HUES48 (cell line): ENCODE results near the gene ZNF217.
"Not testable (repeated sequence)": the region's sequence is repeated elsewhere in the genome, so short reads cannot be mapped to it uniquely, and the experiment has no call there.

Experiments
- H3K27ac ChIP-seq: one replicate; pipeline ENCODE4 v1.7.0; 2013; ENCODE audit warnings: low read depth, low read length, inconsistent platforms
- H3K27me3 ChIP-seq: 2 replicates; pipeline ENCODE4 v1.6.1; 2013; ENCODE audit warnings: mild to moderate bottlenecking, low read length; ENCODE audit not compliant: control insufficient read depth, insufficient read depth
- H3K36me3 ChIP-seq: 2 replicates; pipeline ENCODE4 v1.6.1; 2013; ENCODE audit warnings: low read length; ENCODE audit not compliant: control insufficient read depth, insufficient read depth
- H3K4me1 ChIP-seq: 2 replicates; pipeline ENCODE4 v1.6.1; 2013; ENCODE audit warnings: mild to moderate bottlenecking, low read length; ENCODE audit not compliant: control insufficient read depth, insufficient read depth
- H3K4me3 ChIP-seq: 2 replicates; pipeline ENCODE4 v1.5.1; 2013; ENCODE audit warnings: mild to moderate bottlenecking, low read depth, low read length
- H3K9ac ChIP-seq: 2 replicates; pipeline ENCODE4 v1.6.1; 2013; ENCODE audit warnings: mild to moderate bottlenecking, low read depth, low read length, moderate library complexity
- H3K9me3 ChIP-seq: 2 replicates; pipeline ENCODE4 v1.6.1; 2013; ENCODE audit warnings: low read length; ENCODE audit not compliant: control insufficient read depth, insufficient read depth

ZNF217 gene

GRCh38 chr20:53587157-53587703, 6.4 kb downstream of the ZNF217 start:
- not testable (repeated sequence) for H3K27me3 ChIP-seq, H3K9ac ChIP-seq, H3K9me3 ChIP-seq, H3K36me3 ChIP-seq, H3K4me3 ChIP-seq
- H3K27ac ChIP-seq, result peak overlapping the region; percentile 26
- H3K4me1 ChIP-seq, result peaks cover 60% of the 10 kb centered on the region

GRCh38 chr20:53586640-53587039, 7.0 kb downstream of the ZNF217 start:
- peaks cover 14% of the 10 kb centered on the region for H3K36me3 ChIP-seq
- no peak overlapping the region for H3K4me3 ChIP-seq
- H3K27me3 ChIP-seq, result no peaks in the 10 kb centered on the region
- H3K4me1 ChIP-seq, result peaks cover 65% of the 10 kb centered on the region
- peak overlapping the region; percentile 26 for H3K27ac ChIP-seq
- H3K9me3 ChIP-seq, result no peaks in the 10 kb centered on the region
- H3K9ac ChIP-seq, result no peak overlapping the region

GRCh38 chr20:53585910-53586309, 7.7 kb downstream of the ZNF217 start:
- H3K27me3 ChIP-seq, H3K9me3 ChIP-seq, H3K27ac ChIP-seq, H3K4me3 ChIP-seq, H3K9ac ChIP-seq: not testable (repeated sequence)
- Histone ChIP-seq H3K4me1 (peaks cover 68% of the 10 kb centered on the region), H3K36me3 (peaks cover 21% of the 10 kb centered on the region)

- Histone ChIP-seq H3K36me3 (peaks cover 30% of the 10 kb centered on the region), H3K27ac (peak overlapping the region; percentile 76), H3K4me1 (peaks cover 70% of the 10 kb centered on the region)
- not testable (repeated sequence) for H3K4me3 ChIP-seq, H3K27me3 ChIP-seq, H3K9ac ChIP-seq, H3K9me3 ChIP-seq
These were observed 8.6 kb downstream of the ZNF217 start for GRCh38 chr20:53585004-53585569.

GRCh38 chr20:53584550-53584913, 9.1 kb downstream of the ZNF217 start:
- H3K9ac ChIP-seq, H3K4me3 ChIP-seq: not testable (repeated sequence)
- peaks cover 70% of the 10 kb centered on the region for H3K4me1 ChIP-seq

GRCh38 chr20:53583660-53584549, 9.7 kb downstream of the ZNF217 start:
- Histone ChIP-seq H3K4me1 (peaks cover 66% of the 10 kb centered on the region), H3K27ac (peak overlapping the region; percentile 76), H3K36me3 (peaks cover 37% of the 10 kb centered on the region)
- not testable (repeated sequence) for H3K4me3 ChIP-seq, H3K27me3 ChIP-seq, H3K9ac ChIP-seq, H3K9me3 ChIP-seq

More at GRCh38 chr20:53584550-53584913, 9.1 kb downstream of the ZNF217 start:
- H3K9me3 ChIP-seq, H3K27me3 ChIP-seq: not testable (repeated sequence)
- H3K36me3 ChIP-seq, result peaks cover 35% of the 10 kb centered on the region
- peak overlapping the region; percentile 76 for H3K27ac ChIP-seq

GRCh38 chr20:53582574-53583351, 10.9 kb downstream of the ZNF217 start:
- peaks cover 46% of the 10 kb centered on the region for H3K36me3 ChIP-seq
- H3K27ac ChIP-seq, result peak overlapping the region; percentile 17
- peak overlapping the region; percentile 6; the same call in 1 of the 2 replicates for H3K9ac ChIP-seq
- H3K4me3 ChIP-seq, result no peak overlapping the region
- peaks cover 59% of the 10 kb centered on the region for H3K4me1 ChIP-seq
- no peaks in the 10 kb centered on the region for H3K27me3 ChIP-seq
- no peaks in the 10 kb centered on the region for H3K9me3 ChIP-seq

- no peak overlapping the region for H3K4me3 ChIP-seq
- peaks cover 51% of the 10 kb centered on the region for H3K36me3 ChIP-seq
- peak overlapping the region; percentile 17 for H3K27ac ChIP-seq
- H3K9ac ChIP-seq, result no peak overlapping the region
- no peaks in the 10 kb centered on the region for H3K9me3 ChIP-seq
- H3K27me3 ChIP-seq, result no peaks in the 10 kb centered on the region
- peaks cover 57% of the 10 kb centered on the region for H3K4me1 ChIP-seq
These were observed 11.4 kb downstream of the ZNF217 start for GRCh38 chr20:53582251-53582570.

- Histone ChIP-seq H3K27ac (peak overlapping the region; percentile 17), H3K9me3 (no peaks in the 10 kb centered on the region), H3K27me3 (no peaks in the 10 kb centered on the region), H3K4me3 (no peak overlapping the region), H3K4me1 (peaks cover 51% of the 10 kb centered on the region), H3K9ac (no peak overlapping the region), H3K36me3 (peaks cover 57% of the 10 kb centered on the region)
These were observed 12.0 kb downstream of the ZNF217 start for GRCh38 chr20:53581444-53582250.

- Histone ChIP-seq H3K9ac (no peak overlapping the region), H3K27me3 (no peaks in the 10 kb centered on the region), H3K4me3 (no peak overlapping the region), H3K27ac (peak overlapping the region; percentile 14), H3K9me3 (no peaks in the 10 kb centered on the region), H3K4me1 (peaks cover 40% of the 10 kb centered on the region), H3K36me3 (peaks cover 68% of the 10 kb centered on the region)
These were observed 13.1 kb downstream of the ZNF217 start for GRCh38 chr20:53580376-53581111.
